Endometrium (tissue), 2 donors: ENCODE results near the gene INPP4B.

Source experiments
- FAIRE-seq: peaks from 2 replicates; lab custom pipeline; 2012; peaks lifted over from hg19 to GRCh38; lab: Jason Lieb, UNC
- donor health status: control.
- donor health status: control.

INPP4B gene

DNA sequence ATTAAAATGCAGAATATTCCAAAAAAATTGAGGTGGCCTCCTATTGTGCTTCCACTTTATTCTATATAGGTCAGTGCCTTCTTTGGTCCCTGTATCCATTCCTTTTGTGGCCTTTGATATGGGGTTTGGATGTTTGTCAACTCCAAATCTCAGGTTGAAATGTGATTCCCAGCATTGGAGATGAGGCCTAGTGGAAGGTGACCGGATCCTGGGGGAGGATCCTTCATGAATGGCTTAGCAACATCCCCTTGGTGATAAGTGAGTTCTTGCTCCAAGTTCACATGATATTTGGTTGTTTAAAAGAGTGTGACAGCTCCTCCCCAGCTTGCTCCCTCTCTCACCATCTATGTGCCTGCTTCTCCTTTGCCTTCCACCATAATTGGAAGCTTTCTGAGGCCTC lies 380.6 kb downstream of the INPP4B start:
- no peak for FAIRE-seq

GRCh38 chr4:142463206-142463605 lies 382.9 kb downstream of the INPP4B start:
- no peak for FAIRE-seq

- FAIRE-seq, result no peak
Observed at GRCh38 chr4:142452161-142452855, 393.8 kb downstream of the INPP4B start.

DNA sequence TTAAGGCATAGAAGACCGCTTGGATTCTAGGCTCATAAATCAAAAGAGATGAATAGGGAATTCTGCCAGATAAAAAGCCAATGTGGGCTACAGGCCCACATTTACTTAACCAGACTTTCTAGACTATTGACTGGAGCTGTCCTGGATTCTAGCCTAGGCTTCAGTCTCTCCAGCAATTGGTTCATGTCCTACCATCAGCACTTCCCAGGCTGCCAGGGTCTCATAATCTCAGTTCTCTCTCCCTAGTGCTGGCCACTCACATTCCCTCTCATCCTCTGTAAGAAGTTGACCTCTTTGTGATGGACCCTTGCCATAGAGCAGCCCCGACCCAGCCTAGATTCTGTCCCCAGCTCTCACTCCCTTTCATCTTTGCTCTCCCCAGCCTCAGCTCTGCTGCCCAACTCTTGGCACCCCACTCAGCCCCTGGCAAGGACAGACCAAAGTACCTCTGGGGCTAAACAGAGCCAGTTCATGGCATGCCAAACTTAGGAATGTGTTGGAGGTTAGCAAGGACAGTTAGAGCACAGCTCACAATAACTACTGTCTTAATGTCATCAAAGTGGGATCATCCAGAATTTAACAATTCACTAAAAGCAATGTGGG lies 396.2 kb downstream of the INPP4B start:
- FAIRE-seq, result no peak

DNA sequence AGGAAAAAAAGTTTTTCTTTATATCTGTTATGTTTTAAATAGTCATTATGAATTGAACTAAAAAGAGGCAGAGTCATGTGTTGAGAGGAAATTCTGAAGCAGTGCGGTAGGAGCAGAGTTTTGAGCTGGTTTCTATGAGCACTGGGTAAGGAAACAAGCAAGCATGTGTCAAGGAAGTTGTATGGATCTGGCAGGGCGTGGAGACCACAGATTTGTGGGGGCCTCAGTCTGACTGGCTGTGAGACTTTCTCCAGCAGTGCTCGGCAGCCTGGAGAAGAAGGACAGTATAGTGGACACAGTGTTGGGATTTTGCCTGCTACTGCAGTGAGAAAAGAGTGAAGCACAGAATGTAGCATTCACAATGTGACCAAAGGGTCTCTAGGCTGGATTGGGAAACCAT lies 399.1 kb downstream of the INPP4B start:
- no peak for FAIRE-seq

GRCh38 chr4:142443469-142443868 lies 402.6 kb downstream of the INPP4B start:
- FAIRE-seq, result no peak

GRCh38 chr4:142440093-142440492 lies 406.0 kb downstream of the INPP4B start:
- FAIRE-seq, result no peak

DNA sequence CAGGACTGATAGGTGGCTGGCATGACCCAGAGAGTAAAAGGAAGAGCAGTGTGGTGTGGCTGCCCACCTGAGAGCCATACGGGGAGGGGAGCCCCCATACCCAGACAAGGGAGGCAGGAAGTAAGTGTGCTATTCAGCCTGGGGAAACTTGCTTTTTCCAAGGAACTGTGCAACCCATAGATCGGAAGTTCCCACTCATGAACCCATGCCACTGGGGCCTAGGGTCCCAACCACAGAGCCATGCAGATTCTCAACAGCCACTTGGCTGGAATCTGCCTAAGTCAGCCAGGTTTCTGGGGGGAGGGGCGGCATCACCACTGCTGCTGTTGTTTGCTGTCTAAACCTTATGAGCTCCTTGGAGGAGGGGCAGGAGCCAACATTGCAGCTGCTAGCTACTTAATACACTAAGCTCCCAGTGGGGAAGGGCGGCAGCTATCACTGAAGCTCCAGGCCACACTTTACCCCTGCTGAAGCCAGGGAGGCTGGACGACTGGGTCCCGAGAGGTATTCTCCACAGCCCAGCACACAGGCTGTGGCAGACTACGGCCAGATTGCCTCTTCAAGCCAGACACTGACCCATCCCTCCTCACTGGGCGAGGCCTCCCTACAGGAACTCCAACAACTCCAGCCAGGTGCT lies 410.4 kb downstream of the INPP4B start:
- FAIRE-seq, result no peak

GRCh38 chr4:142434519-142435224 lies 411.4 kb downstream of the INPP4B start:
- no peak for FAIRE-seq

- FAIRE-seq, result no peak
Observed at GRCh38 chr4:142428715-142429114, 417.4 kb downstream of the INPP4B start.

DNA sequence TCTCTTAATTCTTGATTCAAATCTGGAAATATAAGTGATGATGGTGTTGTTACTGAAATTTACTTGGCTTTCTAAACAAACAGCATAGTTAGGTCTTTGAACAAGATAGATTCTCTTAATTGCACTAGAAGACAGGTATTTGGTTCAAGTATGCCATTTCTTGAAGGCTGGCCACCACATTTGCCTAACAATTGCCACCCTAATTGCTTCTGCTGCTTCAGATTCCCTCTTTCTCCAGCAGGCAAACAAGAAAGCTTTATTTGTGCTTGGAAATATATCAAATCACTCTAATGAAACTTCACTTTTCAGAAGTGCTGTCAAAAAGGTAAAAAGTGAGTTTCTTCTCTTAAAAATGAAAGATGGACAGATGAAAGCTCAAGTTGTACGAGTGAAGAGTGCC lies 418.6 kb downstream of the INPP4B start:
- no peak for FAIRE-seq

- FAIRE-seq, result no peak
Observed at GRCh38 chr4:142423861-142424260, 422.2 kb downstream of the INPP4B start.

- FAIRE-seq, result no peak
Observed at GRCh38 chr4:142420311-142421095, 425.6 kb downstream of the INPP4B start.

GRCh38 chr4:142419712-142420111 lies 426.4 kb downstream of the INPP4B start:
- FAIRE-seq, result no peak

GRCh38 chr4:142418697-142419096 lies 427.4 kb downstream of the INPP4B start:
- no peak for FAIRE-seq

GRCh38 chr4:142416711-142417275 lies 429.3 kb downstream of the INPP4B start:
- FAIRE-seq, result no peak

DNA sequence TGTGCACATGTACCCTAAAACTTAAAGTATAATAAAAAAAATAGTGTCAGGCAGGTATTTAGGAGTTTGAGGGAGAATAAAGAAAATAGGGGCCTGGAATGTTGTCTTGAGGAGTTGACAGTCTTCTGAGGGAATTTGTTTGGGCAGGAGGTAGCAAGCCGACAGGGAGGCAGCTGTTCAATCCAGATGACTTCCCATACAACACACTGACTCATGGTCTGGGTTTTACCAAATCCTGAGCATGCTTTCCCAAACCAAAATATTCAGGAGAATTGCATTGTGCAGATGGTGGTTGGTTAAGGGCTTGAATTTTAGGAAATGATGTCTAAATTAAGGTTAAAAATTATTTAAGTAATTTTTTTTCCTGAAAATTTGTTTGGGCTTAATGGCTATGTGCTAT lies 430.0 kb downstream of the INPP4B start:
- FAIRE-seq, result no peak

GRCh38 chr4:142414366-142414990 lies 431.6 kb downstream of the INPP4B start:
- FAIRE-seq, result no peak

GRCh38 chr4:142413485-142413884 lies 432.6 kb downstream of the INPP4B start:
- no peak for FAIRE-seq

DNA sequence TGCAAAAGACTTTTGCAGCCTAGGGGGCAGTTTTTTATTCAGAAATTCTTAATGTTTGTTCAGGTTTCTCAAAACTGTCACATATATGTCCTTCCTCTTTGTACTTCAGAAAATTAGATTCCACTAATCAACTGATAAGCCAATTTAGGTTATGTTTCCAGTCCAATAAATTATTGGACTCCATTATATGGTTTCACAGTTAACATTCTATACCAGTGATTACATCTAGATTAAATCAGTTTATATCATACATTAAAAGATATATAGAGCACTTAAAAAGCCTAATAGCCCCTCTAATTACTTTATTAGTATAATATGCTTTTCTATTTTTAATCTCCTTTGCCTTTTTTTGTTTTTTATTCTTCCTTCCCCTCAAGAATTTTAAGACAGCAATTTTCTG lies 434.1 kb downstream of the INPP4B start:
- FAIRE-seq, result no peak

- no peak for FAIRE-seq
Observed at GRCh38 chr4:142408003-142408441, 438.1 kb downstream of the INPP4B start.
